ENCODE data around the gene CRELD1.

GRCh38 chr3:9918261-9919038 lies 15.2 kb upstream of the CRELD1 start:
- TF ChIP-seq POLR2A (IDR thresholded peaks at IDR 0.05) (no peak), CTCF (IDR thresholded peaks at IDR 0.05 in 8 of 11, conservative IDR thresholded peaks at IDR 0.05 in 3 of 11) (no peak), POLR2AphosphoS5 (IDR thresholded peaks at IDR 0.05) (no peak)
